Peyer's patch (tissue), 4 donors: ENCODE results near the gene TAS2R38. TPM values are rescaled to one million over a fixed set of nuclear protein-coding genes. Genes with fewer than 3 reads are reported as not detected.

Source experiments
- DNase-seq, 3 donors: peaks; one replicate each; pipeline ENCODE4 v3.0.0-alpha.2; 2017 to 2019
- H3K27ac ChIP-seq, 4 donors: fragments of 200-600 bp; sonication (generic); one replicate each; pipeline ENCODE4 v1.5.1; 2016 to 2019
- H3K27me3 ChIP-seq, 2 donors: fragments of 200-600 bp; sonication (generic); one replicate each; pipeline ENCODE4 v1.5.1; 2019
- H3K36me3 ChIP-seq, 3 donors: fragments of 200-600 bp; sonication (generic); one replicate each; pipeline ENCODE4 v1.5.1; 2016 to 2019
- H3K4me1 ChIP-seq, 4 donors: fragments of 200-600 bp; sonication (generic); one replicate each; pipeline ENCODE4 v1.5.1; 2016 to 2019
- H3K4me3 ChIP-seq, 4 donors: fragments of 200-600 bp; sonication (generic); 1 replicate in 3 of 4; 2 replicates in 1 of 4; pipeline ENCODE4 v1.5.1; 2016 to 2019; ENCODE audit warnings: mild to moderate bottlenecking in 1 of 4
- H3K9me3 ChIP-seq, 4 donors: fragments of 200-600 bp; sonication (generic); one replicate each; pipeline ENCODE4 v1.5.1; 2016 to 2019; ENCODE audit warnings: mild to moderate bottlenecking in 1 of 4
- CTCF ChIP-seq, 6 experiments: fragments of 450-650 bp in 4 of 6; fragments of 200-600 bp in 2 of 6; sonication (generic) in 1 of 6; IDR thresholded peaks; one replicate each; pipeline ENCODE4 v1.5.1; 2017 to 2019; ENCODE audit warnings: antibody characterized with exemption in 6 of 6, mild to moderate bottlenecking in 3 of 6, moderate library complexity in 1 of 6
- POLR2A ChIP-seq, 2 donors: fragments of 450-650 bp; IDR thresholded peaks; one replicate each; pipeline ENCODE4 v1.5.1; 2017; ENCODE audit warnings: antibody characterized with exemption in 2 of 2, mild to moderate bottlenecking in 2 of 2, moderate library complexity in 2 of 2
- total RNA-seq, 4 donors: library from RNA; depleted of rRNA; stranded (reverse); fragments of >200 nt; gene quantifications; one replicate each; pipeline ENCODE4 v1.1.0, GENCODE V29; 2016

Gene TAS2R38
- total RNA-seq, 4 donors from 2014 or later = 1.3 to 2.7 TPM; not detected in 2

- Histone ChIP-seq H3K27ac (no peak overlapping the region), H3K4me1 (no peaks in the 10 kb centered on the region), H3K36me3 (no peaks in the 10 kb centered on the region), H3K9me3 (no peaks in the 10 kb centered on the region), H3K4me3 (no peak overlapping the region), H3K27me3 (no peaks in the 10 kb centered on the region)
- DNase-seq = no peak
- TF ChIP-seq POLR2A (IDR thresholded peaks at IDR 0.05) = no peak
- TF ChIP-seq CTCF (IDR thresholded peaks at IDR 0.05) = no peak
These were observed 19.2 kb downstream of the TAS2R38 start for GRCh38 chr7:141954334-141954733.

- Histone ChIP-seq H3K4me1 (no peaks in the 10 kb centered on the region), H3K27me3 (no peaks in the 10 kb centered on the region), H3K4me3 (no peak overlapping the region), H3K36me3 (no peaks in the 10 kb centered on the region), H3K27ac (no peak overlapping the region), H3K9me3 (no peaks in the 10 kb centered on the region)
- TF ChIP-seq POLR2A (IDR thresholded peaks at IDR 0.05) (no peak), CTCF (IDR thresholded peaks at IDR 0.05) (no peak)
- DNase-seq = no peak
These were observed 21.1 kb downstream of the TAS2R38 start for GRCh38 chr7:141952461-141952860.

- H3K27me3 ChIP-seq = no peaks in the 10 kb centered on the region
- DNase-seq = no peak
- TF ChIP-seq CTCF (IDR thresholded peaks at IDR 0.05) = no peak
- TF ChIP-seq POLR2A (IDR thresholded peaks at IDR 0.05) = no peak
These were observed 22.8 kb downstream of the TAS2R38 start for GRCh38 chr7:141950806-141951205.

GRCh38 chr7:141949911-141950310 lies 23.7 kb downstream of the TAS2R38 start:
- TF ChIP-seq CTCF (IDR thresholded peaks at IDR 0.05) (no peak), POLR2A (IDR thresholded peaks at IDR 0.05) (no peak)
- H3K4me1 ChIP-seq = no peaks in the 10 kb centered on the region
- H3K36me3 ChIP-seq = no peaks in the 10 kb centered on the region
- no peaks in the 10 kb centered on the region for H3K9me3 ChIP-seq
- no peak for DNase-seq
- H3K4me3 ChIP-seq = no peak overlapping the region
- no peaks in the 10 kb centered on the region for H3K27me3 ChIP-seq
- no peak overlapping the region for H3K27ac ChIP-seq

More at GRCh38 chr7:141950806-141951205, 22.8 kb downstream of the TAS2R38 start:
- Histone ChIP-seq H3K9me3 (no peaks in the 10 kb centered on the region), H3K27ac (no peak overlapping the region), H3K4me3 (no peak overlapping the region), H3K36me3 (no peaks in the 10 kb centered on the region), H3K4me1 (no peaks in the 10 kb centered on the region)

GRCh38 chr7:141949451-141949850 lies 24.1 kb downstream of the TAS2R38 start:
- Histone ChIP-seq H3K27me3 (no peaks in the 10 kb centered on the region), H3K27ac (no peak overlapping the region), H3K36me3 (no peaks in the 10 kb centered on the region), H3K9me3 (no peaks in the 10 kb centered on the region), H3K4me1 (no peaks in the 10 kb centered on the region), H3K4me3 (no peak overlapping the region)
- DNase-seq = no peak
- no peak for TF ChIP-seq CTCF (IDR thresholded peaks at IDR 0.05)

- Histone ChIP-seq H3K4me1 (no peaks in the 10 kb centered on the region), H3K36me3 (no peaks in the 10 kb centered on the region), H3K27me3 (no peaks in the 10 kb centered on the region), H3K27ac (no peak overlapping the region), H3K9me3 (no peaks in the 10 kb centered on the region), H3K4me3 (no peak overlapping the region)
- TF ChIP-seq CTCF (IDR thresholded peaks at IDR 0.05) (no peak), POLR2A (IDR thresholded peaks at IDR 0.05) (no peak)
- no peak for DNase-seq
These were observed 24.6 kb downstream of the TAS2R38 start for GRCh38 chr7:141949021-141949420.
